Epidermal melanocyte (primary cell): ENCODE measurements around the gene KCNQ4.

Experiments used
- DNase-seq: peaks from one replicate; pipeline ENCODE4 v3.0.0; 2011; ENCODE audit warnings: low spot score; ENCODE audit not compliant: insufficient read length

Gene KCNQ4

DNA sequence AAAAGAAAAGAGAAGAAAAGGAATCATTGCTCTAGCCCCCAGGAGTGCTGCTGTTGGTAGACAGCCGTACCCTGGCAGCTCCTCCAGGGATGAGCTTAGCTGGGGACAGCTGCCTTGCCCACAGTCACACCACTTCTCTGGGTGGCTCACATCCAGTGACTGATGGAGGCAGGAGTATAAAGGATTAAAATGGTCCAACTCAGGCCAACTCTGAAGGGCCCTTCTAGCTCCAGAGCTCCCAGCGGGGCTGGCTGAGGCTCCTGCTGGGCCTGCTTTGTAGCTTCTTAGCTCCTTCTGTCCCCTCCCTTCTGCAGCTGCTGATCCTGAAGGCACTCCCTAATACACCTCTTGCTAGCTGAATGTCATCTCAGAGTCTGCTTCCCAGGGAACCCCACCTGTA is 74.2 kb downstream of the KCNQ4 start:
- no peak for DNase-seq

GRCh38 chr1:40858856-40859416 is 75.3 kb downstream of the KCNQ4 start:
- no peak for DNase-seq

GRCh38 chr1:40860706-40861223 is 77.2 kb downstream of the KCNQ4 start:
- DNase-seq: no peak

DNA sequence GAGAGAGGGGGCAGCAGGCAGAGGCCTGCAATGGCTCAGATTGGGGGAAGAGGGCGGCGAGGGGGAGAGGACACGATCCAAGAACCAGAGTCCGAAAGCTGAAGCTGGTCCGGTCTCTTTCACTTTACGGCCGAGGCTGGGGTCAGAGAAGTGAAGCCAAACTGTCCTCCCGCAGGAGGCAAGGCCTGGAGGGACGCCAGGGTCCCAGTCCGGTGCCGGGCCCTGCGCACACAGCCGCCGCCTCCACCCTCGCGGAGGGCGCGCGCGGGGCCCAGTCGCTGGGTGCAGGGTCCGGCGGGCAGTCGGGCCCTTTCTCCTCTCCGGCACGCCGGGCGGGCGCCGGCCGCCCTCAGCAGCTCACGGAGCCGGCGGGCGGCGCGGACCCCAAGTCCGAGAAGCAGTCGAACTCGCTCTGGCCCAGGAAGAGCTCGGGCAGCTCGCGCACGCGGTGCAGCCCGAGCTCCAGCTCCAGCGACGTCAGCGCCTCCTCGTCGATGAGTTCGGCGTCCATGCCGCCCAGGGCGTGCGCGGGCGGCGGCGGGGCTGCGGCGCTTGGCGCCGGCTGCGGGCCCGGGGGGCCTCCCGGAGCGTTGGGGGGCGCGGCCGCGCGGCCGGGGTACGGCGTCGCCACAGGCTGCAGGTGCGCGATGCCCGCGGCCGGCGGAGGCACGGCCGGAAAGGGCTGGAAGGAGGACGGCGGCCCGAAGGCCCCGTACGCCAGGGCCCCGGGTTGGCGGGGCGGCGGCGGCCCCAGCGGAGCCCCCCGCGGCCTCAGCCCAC is 77.8 kb downstream of the KCNQ4 start:
- DNase-seq: no peak

DNA sequence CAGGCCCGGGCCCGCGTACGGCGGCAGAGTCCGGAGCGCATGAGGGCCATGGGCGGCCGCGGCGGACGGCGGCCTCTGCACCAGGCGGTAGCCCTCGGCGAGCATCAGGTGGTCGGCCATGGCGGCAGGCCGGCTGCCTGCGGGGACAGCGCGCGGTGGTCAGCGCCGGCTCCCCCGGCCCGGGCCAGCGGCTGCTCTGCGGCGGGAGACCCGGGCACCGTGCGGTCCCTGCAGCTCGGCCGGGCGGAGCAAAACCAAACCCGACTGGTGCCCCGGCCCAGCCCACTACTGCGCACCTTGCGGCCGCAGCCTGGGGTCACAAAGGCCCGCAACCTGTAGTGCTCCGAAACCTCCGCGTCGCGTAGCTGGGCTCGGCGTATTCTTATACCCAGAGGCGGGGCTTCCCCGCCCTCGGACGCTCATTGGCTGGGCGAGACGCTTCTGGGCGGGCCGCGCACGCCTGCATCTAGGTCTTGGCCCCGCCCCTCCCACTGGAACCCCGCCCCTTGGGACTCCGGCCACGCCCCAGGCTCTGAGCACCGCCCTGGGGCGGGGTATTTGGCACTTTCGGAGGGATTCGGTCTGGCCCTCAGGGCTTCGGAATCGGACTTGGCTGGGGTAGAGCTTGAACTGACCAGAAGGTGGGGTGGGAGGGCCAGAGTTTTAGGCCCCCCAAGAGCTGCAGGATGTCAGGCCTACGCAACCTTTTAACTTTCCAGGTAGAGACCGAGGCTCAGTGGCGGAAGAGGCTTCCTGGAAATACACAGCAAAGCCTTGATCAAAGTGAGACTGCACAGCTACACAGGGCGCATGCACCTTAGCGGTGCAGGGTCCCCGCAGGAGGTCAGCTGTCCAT is 78.6 kb downstream of the KCNQ4 start, which contains the start of gene CITED4:
CITED4 (minus strand) TSS at position 356 of the 856 bp plus-strand sequence; CDS start at position 120, 236 bp downstream.
- peak; percentile 69 for DNase-seq

DNA sequence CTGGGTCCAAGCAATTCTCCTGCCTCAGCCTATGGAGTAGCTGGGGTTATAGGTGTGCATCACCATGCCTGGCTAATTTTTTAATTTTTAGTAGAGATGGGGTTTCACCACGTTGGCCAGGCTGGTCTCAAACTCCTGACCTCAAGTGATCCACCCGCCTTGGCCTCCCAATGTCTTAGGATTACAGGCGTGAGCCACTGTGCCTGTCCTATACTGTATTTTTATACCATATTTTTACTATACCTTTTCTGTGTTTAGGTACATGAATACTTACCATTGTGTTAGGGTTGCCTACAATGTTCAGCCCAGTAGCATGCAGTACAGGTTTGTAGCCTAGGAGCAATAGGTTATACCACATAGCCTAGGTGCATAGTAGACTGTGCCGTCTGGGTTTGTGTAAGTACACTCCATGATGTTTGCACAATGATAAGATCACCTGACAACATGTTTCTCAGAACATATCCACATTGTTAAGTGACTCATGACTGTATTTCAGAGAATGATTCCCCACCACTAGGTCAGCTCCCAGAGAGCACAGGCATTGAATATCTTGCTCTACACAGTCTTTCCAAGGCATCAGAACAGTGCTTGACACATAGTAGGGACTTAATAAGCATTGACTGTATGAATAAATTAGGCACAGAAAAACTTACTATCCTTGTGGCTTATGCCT is 84.6 kb downstream of the KCNQ4 start:
- DNase-seq: no peak

DNA sequence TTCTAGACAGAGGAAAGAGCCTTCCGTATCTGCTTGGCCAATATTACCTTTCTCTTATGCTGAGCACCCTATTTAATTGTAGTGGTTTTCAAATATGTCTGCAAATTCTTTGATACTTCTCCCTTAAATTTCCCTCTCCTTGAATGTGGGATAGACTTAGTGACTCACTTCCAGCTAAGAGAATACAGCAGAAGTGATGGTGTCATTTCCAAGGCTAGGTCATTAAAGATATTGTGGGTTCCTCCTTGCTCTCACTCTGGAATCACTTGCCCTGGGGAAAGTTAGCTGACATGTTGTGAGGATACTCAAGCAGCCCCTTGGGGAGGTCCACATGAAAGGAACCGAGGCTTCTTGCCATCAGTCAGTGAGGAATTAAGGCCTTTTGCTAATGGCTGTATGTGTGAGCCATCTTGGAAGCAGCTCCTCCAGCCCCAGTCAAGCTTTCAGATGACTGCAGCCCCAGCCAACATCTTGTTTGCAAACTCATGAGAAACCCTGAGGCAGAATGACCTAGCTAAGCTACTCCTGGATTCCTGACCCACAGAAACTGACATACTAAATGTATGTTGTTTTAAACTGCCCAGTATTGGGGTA is 86.6 kb downstream of the KCNQ4 start:
- DNase-seq: no peak

- no peak for DNase-seq
Measured at GRCh38 chr1:40872276-40872675, 88.7 kb downstream of the KCNQ4 start.

DNA sequence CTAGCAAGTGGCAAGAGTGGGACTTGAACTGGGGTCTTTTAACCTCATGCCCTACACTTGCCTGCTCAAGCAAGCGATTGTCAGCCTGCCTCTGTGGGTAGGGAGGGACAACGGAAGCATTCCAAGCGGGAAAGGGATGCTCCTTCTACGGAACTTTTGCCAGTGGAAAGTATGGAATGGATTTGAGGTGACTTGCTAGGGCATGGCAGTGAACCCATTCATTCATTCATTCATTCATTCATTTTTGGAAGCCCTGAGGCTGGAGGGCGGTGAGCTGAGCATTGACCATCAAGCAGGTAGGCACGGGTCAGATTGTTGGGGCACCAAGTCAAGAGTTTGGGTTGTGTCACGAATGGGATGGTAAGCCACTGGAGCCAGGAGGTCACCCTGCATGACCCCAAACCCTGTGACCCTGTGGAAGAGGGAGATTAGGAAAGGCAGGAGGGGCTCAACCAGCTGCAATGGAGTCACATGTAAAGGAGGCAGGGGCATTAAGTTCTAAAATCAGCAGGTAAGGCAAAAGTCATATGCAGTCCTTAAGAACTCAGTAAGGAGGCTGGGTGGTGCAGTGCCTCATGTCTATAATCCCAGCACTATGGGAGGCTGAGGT is 90.4 kb downstream of the KCNQ4 start:
- DNase-seq: no peak

- DNase-seq: no peak
Measured at GRCh38 chr1:40876436-40876761, 92.8 kb downstream of the KCNQ4 start.

GRCh38 chr1:40876891-40877290 is 93.3 kb downstream of the KCNQ4 start:
- DNase-seq: no peak

GRCh38 chr1:40877698-40878097 is 94.1 kb downstream of the KCNQ4 start:
- DNase-seq: peak; percentile 50

GRCh38 chr1:40878906-40879305 is 95.3 kb downstream of the KCNQ4 start:
- DNase-seq: no peak

DNA sequence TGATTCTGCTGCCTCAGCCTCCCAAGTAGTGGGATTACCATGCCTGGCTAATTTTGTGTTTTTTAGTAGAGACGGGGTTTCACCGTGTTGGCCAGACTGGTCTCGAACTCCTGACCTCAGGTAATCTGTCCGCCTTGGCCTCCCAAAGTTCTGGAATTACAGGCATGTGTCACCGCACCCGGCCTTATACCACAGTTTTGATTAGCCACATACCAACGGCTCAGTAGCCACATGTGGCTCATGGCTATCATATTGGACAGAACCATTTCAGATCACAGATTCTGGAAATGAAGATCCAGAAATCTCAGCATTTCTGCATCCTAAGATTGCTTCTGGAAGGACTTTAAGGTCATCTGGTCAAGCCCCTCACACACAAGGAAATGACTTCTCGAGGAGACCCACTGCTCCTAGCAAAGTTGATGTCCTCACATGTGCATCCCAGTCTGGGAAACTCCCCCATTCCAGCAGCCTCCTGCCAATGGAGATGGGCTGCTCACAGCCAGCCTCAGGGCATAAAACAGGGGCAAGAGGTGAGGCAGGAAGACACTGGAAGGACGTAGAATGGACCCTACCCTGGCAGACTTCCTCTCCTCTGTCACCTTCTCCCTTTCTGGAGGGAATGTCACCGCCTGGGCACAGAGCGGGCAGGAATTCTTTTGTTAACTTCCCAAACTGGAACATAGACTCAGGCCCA is 96.0 kb downstream of the KCNQ4 start:
- DNase-seq: no peak

DNA sequence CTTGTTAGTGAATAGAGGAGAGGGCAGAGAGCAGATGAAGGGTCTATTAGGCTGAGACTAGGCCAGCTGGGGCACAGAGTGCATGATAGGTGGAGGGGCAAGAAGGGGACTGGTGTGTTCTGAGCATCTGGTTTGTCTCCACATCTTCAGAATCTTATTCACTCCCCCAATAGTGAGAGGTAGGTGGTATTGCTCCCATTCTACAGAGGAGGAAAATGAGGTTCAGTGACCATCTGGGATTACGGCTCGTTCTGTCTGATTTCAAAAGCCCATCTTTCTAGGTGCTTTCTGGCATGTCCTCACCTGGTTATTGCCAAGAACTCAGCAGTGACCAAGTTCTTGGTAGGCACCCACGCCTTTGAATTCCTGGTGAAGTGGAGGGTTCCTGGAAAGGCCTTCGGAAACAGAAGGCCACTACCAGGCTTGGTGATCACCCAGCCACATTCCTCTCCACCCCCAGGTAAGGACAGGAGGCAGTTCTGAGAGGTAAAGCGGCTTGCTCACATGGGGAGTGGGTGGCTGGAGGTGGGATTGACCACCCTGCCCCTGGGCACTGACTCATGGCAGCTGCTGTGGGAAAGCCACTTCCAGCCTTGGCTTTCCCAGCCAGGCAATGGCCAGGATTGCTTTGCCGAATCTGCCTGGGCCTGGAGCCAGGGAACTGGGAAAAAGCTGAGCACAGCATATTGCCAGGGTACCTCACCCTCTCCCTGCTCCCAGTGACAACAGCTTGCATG is 97.4 kb downstream of the KCNQ4 start:
- DNase-seq: no peak

DNA sequence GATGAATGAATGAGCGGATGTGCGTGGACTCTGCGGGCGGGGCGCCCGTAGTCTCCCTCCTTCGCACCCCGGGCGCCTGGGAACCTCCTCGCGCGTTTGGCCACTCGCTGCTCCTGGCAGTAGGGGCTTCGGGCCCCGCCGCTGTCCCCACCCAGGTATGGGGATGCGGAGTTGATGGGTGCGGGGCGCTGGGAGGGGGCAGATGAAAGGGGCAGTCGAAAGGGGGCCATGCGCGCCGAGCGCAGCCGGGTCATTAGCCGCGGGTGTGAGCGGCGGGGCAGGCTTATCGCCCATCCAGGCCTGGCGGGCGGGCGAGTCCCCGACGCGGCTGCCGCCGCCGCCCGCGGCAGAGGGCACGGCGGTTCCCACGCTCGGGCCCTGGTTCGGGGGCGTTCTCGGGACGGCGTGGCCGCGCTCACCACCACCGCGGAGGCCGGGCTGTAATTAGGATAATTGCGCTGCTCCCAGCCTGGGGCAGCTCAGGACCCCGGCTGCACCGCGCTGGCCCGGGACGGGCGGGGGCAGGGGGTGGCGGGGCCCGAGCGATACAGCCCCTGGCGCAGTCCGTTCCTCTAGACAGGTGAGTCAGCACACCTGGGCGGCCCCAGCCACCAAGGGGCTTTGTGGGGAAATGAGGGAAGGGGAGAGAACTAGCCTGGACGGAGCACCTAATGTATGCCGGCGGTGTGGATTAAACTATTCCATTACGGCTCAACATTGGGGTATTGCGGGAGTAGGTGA is 100.6 kb downstream of the KCNQ4 start:
- DNase-seq: no peak

DNA sequence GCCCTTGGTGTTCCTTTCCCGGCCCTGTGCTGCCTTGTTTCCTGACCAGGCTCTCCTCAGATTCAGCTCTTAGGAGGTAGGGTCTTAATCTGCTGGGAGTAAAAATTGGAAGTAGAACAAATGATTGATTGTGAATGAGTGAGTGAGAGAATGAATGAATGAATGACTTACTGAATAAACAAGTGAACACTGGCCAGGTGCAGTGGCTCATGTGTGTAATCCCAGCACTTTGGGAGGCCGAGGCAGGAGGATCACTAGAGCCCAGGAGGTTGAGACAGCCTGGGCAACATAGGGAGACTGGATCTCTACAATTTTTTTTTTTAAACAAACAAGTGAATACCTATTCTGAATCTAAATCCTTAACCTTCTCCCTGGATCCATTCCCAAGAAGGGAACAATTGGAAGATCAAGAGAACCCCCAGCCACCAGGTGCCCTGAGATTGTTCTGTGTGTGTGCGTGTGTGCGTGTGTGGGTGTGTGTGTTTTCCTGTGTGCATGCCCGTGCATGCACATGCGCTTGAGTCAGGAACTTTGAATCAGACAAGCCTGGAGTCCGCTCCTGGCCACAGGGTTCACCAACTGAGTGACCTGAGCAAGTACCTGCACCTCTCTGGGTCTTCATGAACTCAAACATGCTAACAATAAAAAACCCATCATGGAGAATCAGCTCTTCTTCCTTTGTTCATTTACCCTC is 102.9 kb downstream of the KCNQ4 start:
- no peak for DNase-seq

GRCh38 chr1:40887012-40887378 is 103.4 kb downstream of the KCNQ4 start:
- no peak for DNase-seq
